Glutamatergic neuron (in vitro differentiated cells): ENCODE measurements around the gene EML2. TPM values are rescaled to one million over a fixed set of nuclear protein-coding genes. Genes with fewer than 3 reads are reported as not detected.

Experiments used
- DNase-seq: peaks from one replicate; pipeline ENCODE4 v3.0.0; 2022
- H3K27ac Mint-ChIP-seq: one replicate; pipeline ENCODE4 v1.8.0; 2020; ENCODE audit warnings: mild to moderate bottlenecking, mixed read lengths, inconsistent platforms; ENCODE audit not compliant: unreplicated experiment
- H3K27me3 Mint-ChIP-seq: one replicate; pipeline ENCODE4 v1.8.0; 2020; ENCODE audit warnings: mild to moderate bottlenecking, moderate library complexity, mixed read lengths, inconsistent platforms; ENCODE audit not compliant: unreplicated experiment
- H3K36me3 Mint-ChIP-seq: one replicate; pipeline ENCODE4 v1.8.0; 2020; ENCODE audit warnings: mild to moderate bottlenecking, mixed read lengths, inconsistent platforms; ENCODE audit not compliant: unreplicated experiment
- H3K4me1 Mint-ChIP-seq: one replicate; pipeline ENCODE4 v1.8.0; 2020; ENCODE audit warnings: mild to moderate bottlenecking, low read depth, mixed read lengths, inconsistent platforms; ENCODE audit not compliant: unreplicated experiment
- H3K4me3 Mint-ChIP-seq: one replicate; pipeline ENCODE4 v1.8.0; 2020; ENCODE audit warnings: mild to moderate bottlenecking, mixed read lengths, inconsistent platforms; ENCODE audit not compliant: unreplicated experiment
- H3K9me3 Mint-ChIP-seq: one replicate; pipeline ENCODE4 v1.8.0; 2020; ENCODE audit warnings: mild to moderate bottlenecking, moderate library complexity, mixed read lengths, inconsistent platforms; ENCODE audit not compliant: unreplicated experiment
- total RNA-seq: library from RNA; stranded (reverse); fragmentation: NEBNext Ultra II Directional; extraction: Animal tissue kit (Norgen Biotek cat#: 25700); gene quantifications from one replicate; pipeline ENCODE4 v1.2.1, GENCODE V29; 2021; ENCODE audit not compliant: unreplicated experiment
- TF ChIP-seq, protein P1 (sequence below): fragments of 200-600 bp; sonication (generic); IDR thresholded peaks from one replicate; pipeline ENCODE4 v1.5.0; 2021; ENCODE audit not compliant: partially characterized antibody, unreplicated experiment

EML2 gene
- total RNA-seq, 1 donor from 2014 or later, result 53.2 TPM

DNA sequence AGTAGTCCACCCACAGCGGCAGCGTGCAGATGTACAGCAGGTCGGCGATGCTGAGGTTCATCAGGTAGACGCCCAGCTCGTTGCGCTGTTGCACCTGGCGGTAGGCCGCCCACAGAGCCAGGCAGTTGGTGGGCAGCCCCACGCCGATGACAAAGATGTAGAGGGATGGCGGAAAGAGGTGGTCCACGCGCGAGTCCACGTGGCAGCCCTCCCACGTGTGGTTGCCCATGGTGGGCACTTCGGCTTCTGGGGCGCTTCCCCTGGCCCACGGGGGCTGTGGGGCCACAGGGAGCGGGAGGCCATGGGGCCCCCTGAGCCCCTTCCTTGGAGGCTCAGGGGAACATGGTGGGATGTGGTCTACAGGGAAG is 47.6 kb downstream of the EML2 start:
- Mint-ChIP-seq H3K36me3 (no peaks in the 10 kb centered on the region), H3K27me3 (peaks cover 12% of the 10 kb centered on the region), H3K4me1 (no peaks in the 10 kb centered on the region), H3K4me3 (no peak overlapping the region), H3K27ac (no peak overlapping the region), H3K9me3 (peaks cover 5% of the 10 kb centered on the region)
- no peak for DNase-seq
- TF ChIP-seq, protein P1, sequence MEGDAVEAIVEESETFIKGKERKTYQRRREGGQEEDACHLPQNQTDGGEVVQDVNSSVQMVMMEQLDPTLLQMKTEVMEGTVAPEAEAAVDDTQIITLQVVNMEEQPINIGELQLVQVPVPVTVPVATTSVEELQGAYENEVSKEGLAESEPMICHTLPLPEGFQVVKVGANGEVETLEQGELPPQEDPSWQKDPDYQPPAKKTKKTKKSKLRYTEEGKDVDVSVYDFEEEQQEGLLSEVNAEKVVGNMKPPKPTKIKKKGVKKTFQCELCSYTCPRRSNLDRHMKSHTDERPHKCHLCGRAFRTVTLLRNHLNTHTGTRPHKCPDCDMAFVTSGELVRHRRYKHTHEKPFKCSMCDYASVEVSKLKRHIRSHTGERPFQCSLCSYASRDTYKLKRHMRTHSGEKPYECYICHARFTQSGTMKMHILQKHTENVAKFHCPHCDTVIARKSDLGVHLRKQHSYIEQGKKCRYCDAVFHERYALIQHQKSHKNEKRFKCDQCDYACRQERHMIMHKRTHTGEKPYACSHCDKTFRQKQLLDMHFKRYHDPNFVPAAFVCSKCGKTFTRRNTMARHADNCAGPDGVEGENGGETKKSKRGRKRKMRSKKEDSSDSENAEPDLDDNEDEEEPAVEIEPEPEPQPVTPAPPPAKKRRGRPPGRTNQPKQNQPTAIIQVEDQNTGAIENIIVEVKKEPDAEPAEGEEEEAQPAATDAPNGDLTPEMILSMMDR, result no peak

DNA sequence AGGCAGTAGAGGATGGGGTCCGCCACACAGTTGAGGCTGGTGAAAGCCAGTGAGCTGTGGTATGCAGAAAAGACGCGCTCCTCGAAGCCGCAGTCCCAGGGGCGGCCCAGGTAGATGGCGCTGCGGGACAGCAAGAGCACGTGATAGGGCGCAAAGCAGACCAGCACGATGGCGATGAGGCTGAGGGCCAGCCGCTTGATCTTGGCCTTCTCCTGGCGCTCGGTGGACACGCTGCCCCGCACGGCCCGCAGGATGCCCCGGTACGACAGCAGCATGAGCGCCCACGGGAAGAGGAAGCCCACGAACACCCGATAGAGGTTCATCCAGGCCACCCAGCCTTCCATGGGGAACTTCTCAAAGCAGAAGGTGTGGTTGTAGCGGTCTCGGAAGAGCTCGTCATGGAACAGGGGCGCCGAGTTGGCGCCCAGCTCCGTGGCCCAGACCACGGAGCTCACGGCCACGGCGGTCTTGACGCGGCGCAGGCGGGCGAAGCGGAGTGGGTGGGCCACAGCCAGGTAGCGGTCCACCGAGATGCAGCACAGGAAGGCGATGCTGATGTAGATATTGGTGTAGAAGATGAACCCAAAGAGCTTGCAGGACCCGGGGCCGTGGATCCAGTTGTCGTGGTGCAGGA is 48.1 kb downstream of the EML2 start:
- peaks cover 11% of the 10 kb centered on the region for H3K27me3 Mint-ChIP-seq
- H3K27ac Mint-ChIP-seq, result no peak overlapping the region
- peak; percentile 48 for DNase-seq
- H3K36me3 Mint-ChIP-seq, result no peaks in the 10 kb centered on the region
- peaks cover 5% of the 10 kb centered on the region for H3K9me3 Mint-ChIP-seq
- H3K4me3 Mint-ChIP-seq, result no peak overlapping the region
- H3K4me1 Mint-ChIP-seq, result no peaks in the 10 kb centered on the region
- TF ChIP-seq, protein P1, result no peak

DNA sequence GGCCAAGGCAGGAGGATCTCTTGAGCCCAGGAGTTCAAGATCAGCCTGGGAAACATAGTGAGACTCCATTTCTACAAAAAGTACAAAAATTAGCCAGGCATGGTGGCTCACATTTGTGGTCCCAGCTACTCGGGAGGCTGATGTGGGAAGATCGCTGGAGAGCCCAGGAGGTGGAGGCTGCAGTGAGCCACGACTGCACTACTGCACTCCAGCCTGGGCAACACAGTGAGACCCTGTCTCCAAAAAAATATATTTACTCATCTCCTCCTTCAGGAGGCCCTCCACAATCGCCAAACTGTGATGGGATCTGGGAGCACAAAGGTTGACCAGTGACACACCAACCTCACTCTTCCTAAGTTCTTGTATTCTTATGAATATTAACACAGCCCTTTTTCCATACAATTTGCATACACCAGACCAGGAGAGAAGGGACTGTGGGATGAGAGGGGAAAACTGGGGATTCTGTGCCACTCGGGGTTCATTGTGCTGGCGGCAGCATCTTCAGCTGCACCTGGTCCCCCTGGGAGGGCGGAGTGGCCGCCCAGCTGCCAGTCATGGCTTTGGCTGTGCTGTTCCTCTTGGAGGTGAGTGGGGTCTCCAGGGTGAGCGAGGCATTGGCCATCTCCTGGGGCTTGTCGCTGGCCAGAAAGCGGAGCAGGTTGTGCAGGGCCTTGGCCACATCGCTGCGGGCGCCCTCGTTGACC is 48.7 kb downstream of the EML2 start:
- Mint-ChIP-seq H3K36me3 (no peaks in the 10 kb centered on the region), H3K4me3 (no peak overlapping the region), H3K9me3 (peaks cover 5% of the 10 kb centered on the region), H3K27me3 (peaks cover 9% of the 10 kb centered on the region), H3K27ac (no peak overlapping the region), H3K4me1 (no peaks in the 10 kb centered on the region)
- no peak for DNase-seq
- TF ChIP-seq, protein P1, result no peak

DNA sequence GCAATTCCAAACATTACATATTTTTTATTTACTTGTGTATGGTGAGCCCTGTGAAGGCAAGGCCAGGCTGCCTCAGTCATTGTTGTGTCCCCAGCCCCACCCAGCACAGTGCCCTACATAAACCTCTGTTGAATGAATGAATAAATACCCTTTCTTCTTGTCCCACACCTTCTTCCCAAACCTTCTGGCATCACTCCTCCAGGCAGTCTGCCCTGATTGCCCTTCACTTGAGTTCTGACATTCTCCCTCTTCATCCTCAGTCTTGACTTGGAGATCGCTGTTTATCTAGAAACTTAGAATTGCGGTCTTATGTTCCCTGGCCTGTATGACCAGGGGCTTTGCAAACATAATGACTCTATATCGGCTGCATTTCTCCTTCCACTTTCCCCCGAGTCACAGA is 49.4 kb downstream of the EML2 start:
- H3K4me1 Mint-ChIP-seq, result no peaks in the 10 kb centered on the region

More for the DNA sequence above, 49.4 kb downstream of the EML2 start:
- peaks cover 6% of the 10 kb centered on the region for H3K9me3 Mint-ChIP-seq
- H3K27me3 Mint-ChIP-seq, result peaks cover 8% of the 10 kb centered on the region
- H3K36me3 Mint-ChIP-seq, result no peaks in the 10 kb centered on the region
- H3K27ac Mint-ChIP-seq, result no peak overlapping the region
- TF ChIP-seq, protein P1, result no peak
- H3K4me3 Mint-ChIP-seq, result no peak overlapping the region
- DNase-seq, result no peak
